GM13976 (cell line): ENCODE measurements around the gene ZFAND6.
"Not testable (repeated sequence)": the region's sequence is repeated elsewhere in the genome, so short reads cannot be mapped to it uniquely, and the experiment has no call there.

Experiments used
- DNase-seq: peaks from one replicate; pipeline ENCODE4 v3.0.0; 2012; ENCODE audit warnings: low spot score
- CTCF ChIP-seq: IDR thresholded peaks from 2 replicates; pipeline ENCODE4 v1.5.1; 2012; ENCODE audit warnings: borderline replicate concordance, mild to moderate bottlenecking; ENCODE audit not compliant: insufficient read depth; ENCODE audit errors: extremely low read depth, missing control alignments, control extremely low read depth
- in situ Hi-C: fragments of 300-500 bp; cut with MboI; formaldehyde crosslinking; loops from one replicate; pipeline ENCODE4 v1.12.0; 2022; ENCODE audit warnings: low sequenced_read_pairs, mixed read lengths, inconsistent platforms; ENCODE audit not compliant: unreplicated experiment

ZFAND6 gene

GRCh38 chr15:80123034-80123433 is 63.6 kb downstream of the ZFAND6 start:
- no peak for TF ChIP-seq CTCF
- no peak for DNase-seq
- in situ Hi-C loops = no loop called here

DNA sequence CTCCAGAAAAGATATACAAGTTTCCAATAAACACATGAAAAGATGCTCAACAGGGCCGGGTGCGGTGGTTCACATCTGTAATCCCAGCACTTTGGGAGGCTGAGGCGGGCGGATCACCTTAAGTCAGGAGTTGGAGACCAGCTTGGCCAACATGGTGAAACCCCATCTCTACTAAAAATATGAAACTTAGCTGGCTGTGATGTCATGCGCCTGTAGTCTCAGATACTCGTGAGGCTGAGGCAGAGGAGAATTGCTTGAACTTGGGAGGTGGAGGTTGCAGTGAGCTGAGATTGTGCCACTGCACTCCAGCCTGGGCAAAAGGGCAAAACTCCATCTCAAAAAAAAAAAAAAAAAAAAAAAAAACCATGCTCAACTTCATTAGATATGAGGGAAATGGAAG is 67.8 kb downstream of the ZFAND6 start:
- DNase-seq = not testable (repeated sequence)

DNA sequence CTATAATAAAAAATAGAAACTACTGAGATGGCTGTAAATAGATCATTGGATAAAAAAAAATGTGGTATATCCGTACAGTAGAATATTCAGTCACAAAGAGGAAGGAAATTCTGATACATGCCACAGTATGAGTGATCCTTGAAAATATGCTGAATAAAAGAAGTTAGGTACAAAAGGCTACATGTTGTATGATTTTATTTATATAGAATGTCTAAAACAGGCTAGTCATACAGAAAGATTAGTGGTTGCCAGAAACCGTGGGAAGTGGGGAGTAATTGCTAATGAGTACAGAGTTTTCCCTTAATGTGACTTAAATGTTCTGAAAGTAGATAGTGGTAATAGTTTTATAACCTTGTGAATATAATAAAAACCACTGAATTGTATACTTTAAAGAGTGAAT is 68.4 kb downstream of the ZFAND6 start:
- in situ Hi-C loops = no loop called here
- no peak for DNase-seq
- TF ChIP-seq CTCF = no peak

More for the DNA sequence above, 67.8 kb downstream of the ZFAND6 start:
- in situ Hi-C loops = not testable (repeated sequence)

- no peak for TF ChIP-seq CTCF
- in situ Hi-C loops = no loop called here
- no peak for DNase-seq
Observed at GRCh38 chr15:80132382-80132781, 72.9 kb downstream of the ZFAND6 start.

GRCh38 chr15:80136854-80137253 is 77.4 kb downstream of the ZFAND6 start:
- no peak for DNase-seq
- TF ChIP-seq CTCF = no peak
- in situ Hi-C loops = no loop called here

GRCh38 chr15:80138961-80139360 is 79.5 kb downstream of the ZFAND6 start:
- no peak for TF ChIP-seq CTCF
- in situ Hi-C loops = no loop called here
- DNase-seq = no peak

GRCh38 chr15:80140909-80141308 is 81.4 kb downstream of the ZFAND6 start:
- in situ Hi-C loops = no loop called here
- DNase-seq = no peak
- TF ChIP-seq CTCF = no peak
